ENCODE measurements around the gene TMEM131L.
"Not testable (repeated sequence)": the region's sequence is repeated elsewhere in the genome, so short reads cannot be mapped to it uniquely, and the experiment has no call there.

TMEM131L gene, protein sequence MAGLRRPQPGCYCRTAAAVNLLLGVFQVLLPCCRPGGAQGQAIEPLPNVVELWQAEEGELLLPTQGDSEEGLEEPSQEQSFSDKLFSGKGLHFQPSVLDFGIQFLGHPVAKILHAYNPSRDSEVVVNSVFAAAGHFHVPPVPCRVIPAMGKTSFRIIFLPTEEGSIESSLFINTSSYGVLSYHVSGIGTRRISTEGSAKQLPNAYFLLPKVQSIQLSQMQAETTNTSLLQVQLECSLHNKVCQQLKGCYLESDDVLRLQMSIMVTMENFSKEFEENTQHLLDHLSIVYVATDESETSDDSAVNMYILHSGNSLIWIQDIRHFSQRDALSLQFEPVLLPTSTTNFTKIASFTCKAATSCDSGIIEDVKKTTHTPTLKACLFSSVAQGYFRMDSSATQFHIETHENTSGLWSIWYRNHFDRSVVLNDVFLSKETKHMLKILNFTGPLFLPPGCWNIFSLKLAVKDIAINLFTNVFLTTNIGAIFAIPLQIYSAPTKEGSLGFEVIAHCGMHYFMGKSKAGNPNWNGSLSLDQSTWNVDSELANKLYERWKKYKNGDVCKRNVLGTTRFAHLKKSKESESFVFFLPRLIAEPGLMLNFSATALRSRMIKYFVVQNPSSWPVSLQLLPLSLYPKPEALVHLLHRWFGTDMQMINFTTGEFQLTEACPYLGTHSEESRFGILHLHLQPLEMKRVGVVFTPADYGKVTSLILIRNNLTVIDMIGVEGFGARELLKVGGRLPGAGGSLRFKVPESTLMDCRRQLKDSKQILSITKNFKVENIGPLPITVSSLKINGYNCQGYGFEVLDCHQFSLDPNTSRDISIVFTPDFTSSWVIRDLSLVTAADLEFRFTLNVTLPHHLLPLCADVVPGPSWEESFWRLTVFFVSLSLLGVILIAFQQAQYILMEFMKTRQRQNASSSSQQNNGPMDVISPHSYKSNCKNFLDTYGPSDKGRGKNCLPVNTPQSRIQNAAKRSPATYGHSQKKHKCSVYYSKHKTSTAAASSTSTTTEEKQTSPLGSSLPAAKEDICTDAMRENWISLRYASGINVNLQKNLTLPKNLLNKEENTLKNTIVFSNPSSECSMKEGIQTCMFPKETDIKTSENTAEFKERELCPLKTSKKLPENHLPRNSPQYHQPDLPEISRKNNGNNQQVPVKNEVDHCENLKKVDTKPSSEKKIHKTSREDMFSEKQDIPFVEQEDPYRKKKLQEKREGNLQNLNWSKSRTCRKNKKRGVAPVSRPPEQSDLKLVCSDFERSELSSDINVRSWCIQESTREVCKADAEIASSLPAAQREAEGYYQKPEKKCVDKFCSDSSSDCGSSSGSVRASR (N-terminal part only)

DNA sequence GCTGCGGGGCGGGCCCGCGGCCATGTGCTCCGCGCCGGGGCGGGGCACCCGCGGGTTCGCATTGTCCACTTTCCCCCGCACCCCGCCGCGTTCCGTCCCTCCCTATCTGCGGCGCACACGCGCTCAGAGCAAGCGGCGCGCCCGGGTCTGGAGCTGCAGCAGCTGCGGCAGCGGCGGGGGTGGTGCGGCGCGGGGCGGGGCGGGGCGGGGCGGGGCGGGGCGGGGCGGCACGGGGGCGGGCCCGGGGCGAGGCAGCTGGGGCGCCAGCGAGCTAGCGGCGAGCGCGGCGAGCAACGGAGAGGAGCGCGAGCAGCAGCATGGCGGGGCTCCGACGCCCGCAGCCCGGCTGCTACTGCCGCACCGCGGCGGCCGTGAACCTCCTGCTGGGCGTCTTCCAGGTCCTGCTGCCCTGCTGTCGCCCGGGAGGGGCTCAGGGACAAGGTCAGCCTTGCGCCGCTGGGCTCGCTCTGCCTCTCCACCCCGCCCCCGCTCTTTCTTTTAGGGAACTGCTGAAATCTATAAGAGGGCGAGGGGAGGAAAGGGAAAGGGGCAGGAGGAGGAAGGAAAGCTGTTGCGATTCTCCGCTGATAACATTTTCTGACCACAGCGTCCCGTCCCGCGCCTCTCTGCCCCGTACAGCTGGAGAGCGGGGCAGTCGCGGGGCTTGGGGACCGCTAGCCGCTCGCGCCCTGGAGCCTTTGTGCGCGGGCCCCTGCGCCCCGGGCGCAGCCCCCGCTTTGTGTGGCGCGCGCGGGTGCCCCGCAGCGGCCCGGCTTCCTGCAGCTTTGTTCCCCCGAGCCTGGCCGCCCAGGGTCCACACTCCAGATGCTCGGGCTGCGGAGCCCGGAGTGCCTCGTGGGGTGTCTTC, at the start of gene TMEM131L:
TSS of gene TMEM131L (plus strand) at position 280 of the 868 bp plus-strand sequence. CDS start at position 318, 38 bp downstream.
- TF ChIP-seq, protein P1, sequence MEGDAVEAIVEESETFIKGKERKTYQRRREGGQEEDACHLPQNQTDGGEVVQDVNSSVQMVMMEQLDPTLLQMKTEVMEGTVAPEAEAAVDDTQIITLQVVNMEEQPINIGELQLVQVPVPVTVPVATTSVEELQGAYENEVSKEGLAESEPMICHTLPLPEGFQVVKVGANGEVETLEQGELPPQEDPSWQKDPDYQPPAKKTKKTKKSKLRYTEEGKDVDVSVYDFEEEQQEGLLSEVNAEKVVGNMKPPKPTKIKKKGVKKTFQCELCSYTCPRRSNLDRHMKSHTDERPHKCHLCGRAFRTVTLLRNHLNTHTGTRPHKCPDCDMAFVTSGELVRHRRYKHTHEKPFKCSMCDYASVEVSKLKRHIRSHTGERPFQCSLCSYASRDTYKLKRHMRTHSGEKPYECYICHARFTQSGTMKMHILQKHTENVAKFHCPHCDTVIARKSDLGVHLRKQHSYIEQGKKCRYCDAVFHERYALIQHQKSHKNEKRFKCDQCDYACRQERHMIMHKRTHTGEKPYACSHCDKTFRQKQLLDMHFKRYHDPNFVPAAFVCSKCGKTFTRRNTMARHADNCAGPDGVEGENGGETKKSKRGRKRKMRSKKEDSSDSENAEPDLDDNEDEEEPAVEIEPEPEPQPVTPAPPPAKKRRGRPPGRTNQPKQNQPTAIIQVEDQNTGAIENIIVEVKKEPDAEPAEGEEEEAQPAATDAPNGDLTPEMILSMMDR (IDR thresholded peaks at IDR 0.05; ENCODE audit: control extremely low read depth, extremely low read depth, low read depth, missing control alignments): peak; percentile 26
- CTCF ChIA-PET: interaction anchor here (0.7 to 5.6 kb wide), 18 partner anchors 11 to 323 kb away, joined by 3 to 54 read pairs (median 4); no protein-coding TSS in a partner anchor
- DNase-seq (ENCODE audit: extremely low spot score): peak; percentile 86
- POLR2A ChIA-PET: interaction anchor here (0.9 to 1.9 kb wide), 5 partner anchors 12 to 28 kb away, joined by 3 to 8 read pairs (median 3); no protein-coding TSS in a partner anchor

DNA sequence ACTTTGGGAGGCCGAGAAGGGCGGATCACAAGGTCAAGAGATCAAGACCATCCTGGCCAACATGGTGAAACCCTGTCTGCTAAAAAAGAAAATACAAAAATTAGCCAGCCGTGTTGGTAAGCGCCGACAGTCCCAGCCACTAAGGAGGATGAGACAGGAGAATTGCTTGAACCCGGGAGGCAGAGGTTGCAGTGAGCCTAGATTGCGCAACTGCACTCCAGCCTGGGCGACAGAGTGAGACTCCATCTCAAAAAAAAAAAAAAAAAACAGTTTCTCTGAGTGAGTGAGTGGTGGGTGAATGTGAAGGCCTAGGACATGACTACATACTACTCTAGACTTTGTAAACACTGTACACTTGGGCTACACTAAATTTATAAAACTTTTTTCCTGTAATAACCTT, 49.7 kb upstream of the TMEM131L start:
- POLR2A ChIA-PET; DNase-seq (ENCODE audit: extremely low spot score): not testable (repeated sequence)
- CTCF ChIA-PET: interaction anchor here (0.8 to 1.6 kb wide), 3 partner anchors 24 to 49 kb away, joined by 3 to 4 read pairs (median 3); partner anchors contain the start of gene TMEM131L

DNA sequence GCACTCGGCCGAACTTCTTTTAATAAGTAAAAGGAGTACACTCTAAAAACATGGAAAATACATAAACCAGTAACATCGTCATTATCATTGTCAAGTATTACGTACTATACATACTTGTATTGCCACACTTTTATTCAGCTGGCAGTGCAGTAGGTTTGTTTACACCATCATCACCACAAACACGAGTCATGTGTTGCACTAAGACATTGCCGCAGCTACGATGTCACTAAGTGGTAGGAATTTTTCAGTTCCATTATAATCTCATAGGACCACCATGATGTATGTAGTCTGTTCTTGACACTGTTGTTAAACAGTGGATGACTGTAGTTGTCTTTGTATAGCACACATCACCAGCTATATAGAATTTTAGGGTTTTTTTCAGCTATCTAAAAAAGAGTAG, 48.0 kb upstream of the TMEM131L start:
- POLR2A ChIA-PET: no interaction called here
- CTCF ChIA-PET: interaction anchor here (1.2 to 1.9 kb wide), 4 partner anchors 13 to 72 kb away, joined by 3 to 5 read pairs (median 4); no protein-coding TSS in a partner anchor
- TF ChIP-seq, protein P1 (IDR thresholded peaks at IDR 0.05; ENCODE audit: control extremely low read depth, extremely low read depth, low read depth, missing control alignments): no peak
- DNase-seq (ENCODE audit: extremely low spot score): no peak

DNA sequence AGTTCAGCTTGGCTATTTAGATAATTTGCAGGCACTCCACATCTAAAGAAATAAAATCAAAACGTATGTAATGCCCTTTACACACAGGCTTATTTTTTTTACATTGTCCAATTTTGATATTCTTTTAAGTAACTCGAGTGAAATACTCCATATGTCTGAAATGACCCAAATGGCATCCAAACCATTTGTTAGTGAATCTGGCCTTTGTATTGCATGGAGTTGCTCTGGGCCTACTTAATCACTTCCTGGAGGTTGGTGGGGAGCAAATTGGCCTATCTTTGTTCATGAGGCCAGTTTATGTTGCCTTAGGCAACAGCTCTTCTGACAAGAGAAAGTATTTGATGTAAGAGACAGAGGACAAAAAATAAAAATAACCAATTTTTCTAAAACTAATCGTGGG, 47.6 kb upstream of the TMEM131L start:
- TF ChIP-seq, protein P1 (IDR thresholded peaks at IDR 0.05; ENCODE audit: control extremely low read depth, extremely low read depth, low read depth, missing control alignments): no peak
- DNase-seq (ENCODE audit: extremely low spot score): no peak
- CTCF ChIA-PET: interaction anchor here (1.2 to 1.9 kb wide), 4 partner anchors 13 to 73 kb away, joined by 3 to 5 read pairs (median 4); no protein-coding TSS in a partner anchor
- POLR2A ChIA-PET: no interaction called here

DNA sequence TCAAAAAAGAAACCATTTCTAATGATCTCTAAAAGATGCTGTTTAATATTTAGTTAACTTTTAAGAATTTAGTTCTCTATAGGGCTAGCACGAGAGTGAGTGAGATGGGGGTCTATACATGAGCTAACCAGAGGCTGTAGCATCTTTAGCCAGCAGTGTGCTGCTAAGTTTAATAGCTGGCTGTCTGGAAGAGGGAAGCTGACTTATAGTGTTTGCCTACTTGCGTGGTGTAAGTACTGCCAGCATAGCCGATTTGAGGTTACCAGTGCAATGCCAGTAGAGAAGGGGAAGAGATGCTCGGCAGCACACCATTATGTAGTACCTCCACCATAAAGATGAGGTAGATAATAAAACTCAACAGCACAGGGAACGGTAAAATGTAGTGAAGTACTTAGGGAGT, 47.1 kb upstream of the TMEM131L start:
- TF ChIP-seq, protein P1 (IDR thresholded peaks at IDR 0.05; ENCODE audit: control extremely low read depth, extremely low read depth, low read depth, missing control alignments): no peak
- ChIA-PET POLR2A (no interaction called here), CTCF (interaction anchor here (1.1 to 1.8 kb wide), 4 partner anchors 14 to 73 kb away, joined by 3 to 4 read pairs (median 4); no protein-coding TSS in a partner anchor)
- no peak for DNase-seq (ENCODE audit: extremely low spot score)

All from GM10248 (cell line).